T47D (cell line): ENCODE results near the gene PAMR1.
A peak's percentile ranks its signal among the peaks of the same experiment; 100 is the strongest.

Experiments used
- DNase-seq, 2 experiments: peaks; one replicate each; pipeline versions ENCODE4 v3.0.0 to v3.0.0-alpha.2; 2011 to 2012; ENCODE audit warnings: low read depth in 1 of 2, low spot score in 1 of 2
- JUND ChIP-seq: IDR thresholded peaks from 2 replicates; pipeline ENCODE4 v1.6.1; 2012; ENCODE audit warnings: low read depth
- in situ Hi-C: cut with HindIII; loops from 2 replicates; pipeline ENCODE4 v1.10.0; 2016; ENCODE audit warnings: low sequenced_read_pairs, low pct_unique_long_range_greater_than_20kb

The PAMR1 gene

GRCh38 chr11:35454362-35454761 is 71.1 kb downstream of the PAMR1 start:
- DNase-seq = no peak
- TF ChIP-seq JUND = no peak
- in situ Hi-C loops = no loop called here

GRCh38 chr11:35436581-35437250 is 88.7 kb downstream of the PAMR1 start:
- in situ Hi-C loops = no loop called here
- TF ChIP-seq JUND = no peak
- no peak for DNase-seq

- no peak for TF ChIP-seq JUND
- in situ Hi-C loops = no loop called here
- no peak for DNase-seq
Measured at GRCh38 chr11:35433588-35433987, 91.8 kb downstream of the PAMR1 start.

GRCh38 chr11:35432464-35432863 is 93.0 kb downstream of the PAMR1 start:
- DNase-seq = no peak
- TF ChIP-seq JUND = no peak
- in situ Hi-C loops = no loop called here

- in situ Hi-C loops = no loop called here
- TF ChIP-seq JUND = no peak
- no peak for DNase-seq
Measured at GRCh38 chr11:35427071-35427470, 98.3 kb downstream of the PAMR1 start.

GRCh38 chr11:35426351-35426750 is 99.1 kb downstream of the PAMR1 start:
- in situ Hi-C loops = no loop called here
- DNase-seq = no peak
- TF ChIP-seq JUND = no peak

GRCh38 chr11:35425603-35426212 is 99.7 kb downstream of the PAMR1 start:
- in situ Hi-C loops = no loop called here
- no peak for TF ChIP-seq JUND
- no peak for DNase-seq

- no peak for TF ChIP-seq JUND
- DNase-seq = no peak
- in situ Hi-C loops = no loop called here
Measured at GRCh38 chr11:35424157-35424940, 101.1 kb downstream of the PAMR1 start.

- in situ Hi-C loops = no loop called here
- TF ChIP-seq JUND = no peak
- no peak for DNase-seq
Measured at GRCh38 chr11:35420371-35420770, 105.0 kb downstream of the PAMR1 start.

- TF ChIP-seq JUND = no peak
- in situ Hi-C loops = no loop called here
- no peak for DNase-seq
Measured at GRCh38 chr11:35419830-35420333, 105.5 kb downstream of the PAMR1 start.

GRCh38 chr11:35419184-35419829 is 106.1 kb downstream of the PAMR1 start, which contains the start of gene SLC1A2:
Gene SLC1A2, minus strand, starts transcription at chr11:35419558. Its CDS starts 592 bp downstream, at chr11:35418966.
- peak; percentile 33 to 47 for DNase-seq

GRCh38 chr11:35418282-35419183 is 106.9 kb downstream of the PAMR1 start:
- DNase-seq = peak; percentile 25 to 29
- in situ Hi-C loops = no loop called here
- no peak for TF ChIP-seq JUND

More at GRCh38 chr11:35419184-35419829, 106.1 kb downstream of the PAMR1 start, which contains the start of gene SLC1A2:
- in situ Hi-C loops = no loop called here
- no peak for TF ChIP-seq JUND
